ENCODE data around the gene DYSF.

DNA sequence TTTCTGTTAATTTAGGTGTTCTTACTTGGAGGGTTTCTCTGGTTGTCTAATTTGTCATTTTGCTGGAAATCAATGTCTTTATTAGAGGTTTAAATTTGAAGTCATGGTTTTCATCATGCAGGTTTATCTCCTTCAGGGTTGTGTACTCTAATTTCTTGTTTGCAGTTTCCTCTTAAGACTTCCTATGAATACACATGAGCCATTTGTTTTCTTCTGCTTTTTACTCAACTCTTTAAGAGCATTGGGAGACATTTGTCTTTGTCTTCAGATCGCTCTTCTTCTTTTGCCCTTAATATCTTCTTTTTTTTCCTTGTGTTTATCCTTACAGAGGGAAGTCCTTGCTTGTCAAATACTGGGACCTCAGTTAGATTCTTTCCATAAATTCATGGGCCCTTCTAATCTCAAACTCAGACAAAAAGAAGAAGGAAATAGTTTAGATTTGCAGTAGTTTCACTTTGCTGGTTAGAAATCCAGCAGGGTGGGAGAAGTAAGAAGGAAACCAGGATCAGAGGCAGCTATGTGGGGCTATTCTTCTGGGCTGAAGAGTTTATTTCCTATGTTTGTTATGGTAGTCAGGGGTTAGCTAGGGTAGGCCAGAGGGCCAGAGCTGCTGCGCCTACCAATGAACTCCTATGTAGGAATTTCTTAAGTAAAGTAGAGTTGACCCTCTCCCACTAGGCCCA lies 176.6 kb downstream of the DYSF start:
- TF ChIP-seq GATA2 (IDR thresholded peaks at IDR 0.05; ENCODE audit: low read depth, low read length) (no peak), GATA3 (IDR thresholded peaks at IDR 0.05; ENCODE audit: low read depth, low read length) (no peak)

Measured in SH-SY5Y (cell line).